HCT116 (cell line): ENCODE measurements around the gene ZEB2.

Experiments used
- CBX3 ChIP-seq: IDR thresholded peaks from 2 replicates; pipeline ENCODE4 v1.6.1; 2012; ENCODE audit warnings: low read depth
- CTCF ChIP-seq, 3 experiments: fragments of 200-600 bp in 1 of 3; sonication (generic) in 1 of 3; IDR thresholded peaks in 2 of 3; conservative IDR thresholded peaks in 1 of 3; 2 replicates each; pipeline ENCODE4 v1.5.1; 2012 to 2017; ENCODE audit warnings: low read depth in 2 of 3, low read length in 2 of 3, antibody characterized with exemption in 1 of 3, borderline replicate concordance in 1 of 3, control low read depth in 1 of 3, mild to moderate bottlenecking in 1 of 3, mixed read lengths in 1 of 3, mixed run types in 1 of 3, moderate library complexity in 1 of 3; ENCODE audit not compliant: insufficient read depth in 1 of 3
- EGR1 ChIP-seq: IDR thresholded peaks from 2 replicates; pipeline ENCODE4 v1.6.1; 2012; ENCODE audit warnings: low read depth
- EZH2 ChIP-seq: fragments of 200-600 bp; sonication (generic); IDR thresholded peaks from 2 replicates; pipeline ENCODE4 v1.6.1; 2017; ENCODE audit warnings: antibody characterized with exemption, mixed run types
- EZH2phosphoT487 ChIP-seq: fragments of 200-600 bp; IDR thresholded peaks from 2 replicates; pipeline ENCODE4 v1.6.1; 2018; ENCODE audit warnings: antibody characterized with exemption, borderline replicate concordance
- FOSL1 ChIP-seq: IDR thresholded peaks from 2 replicates; pipeline ENCODE4 v1.6.1; 2012; ENCODE audit warnings: low read depth
- JUND ChIP-seq: IDR thresholded peaks from 2 replicates; pipeline ENCODE4 v1.6.1; 2012
- POLR2A ChIP-seq: IDR thresholded peaks from 2 replicates; pipeline ENCODE4 v1.7.0; 2011; ENCODE audit warnings: borderline replicate concordance; ENCODE audit not compliant: insufficient read depth, insufficient read length; ENCODE audit errors: extremely low read depth
- POLR2AphosphoS5 ChIP-seq: IDR thresholded peaks from 2 replicates; pipeline ENCODE4 v1.6.1; 2011; ENCODE audit warnings: mild to moderate bottlenecking, low read depth, low read length, moderate library complexity
- REST ChIP-seq: IDR thresholded peaks from 2 replicates; pipeline ENCODE4 v1.6.1; 2012; ENCODE audit warnings: low read depth
- ZBTB33 ChIP-seq: IDR thresholded peaks from 2 replicates; pipeline ENCODE4 v1.6.1; 2011; ENCODE audit warnings: mild to moderate bottlenecking, low read length, moderate library complexity; ENCODE audit not compliant: insufficient replicate concordance; ENCODE audit errors: extremely low read depth
- ZFX ChIP-seq: fragments of 450-650 bp; IDR thresholded peaks from 2 replicates; pipeline ENCODE4 v1.6.1; 2017
- ZNF274 ChIP-seq: fragments of 200-500 bp; sonication (Bioruptor generic); IDR thresholded peaks from 2 replicates; pipeline ENCODE4 v1.6.1; 2014; ENCODE audit warnings: mild to moderate bottlenecking, low read depth, low read length, inconsistent platforms
- TF ChIP-seq, protein P1 (sequence below): IDR thresholded peaks from 2 replicates; pipeline ENCODE4 v1.6.1; 2012

DNA sequence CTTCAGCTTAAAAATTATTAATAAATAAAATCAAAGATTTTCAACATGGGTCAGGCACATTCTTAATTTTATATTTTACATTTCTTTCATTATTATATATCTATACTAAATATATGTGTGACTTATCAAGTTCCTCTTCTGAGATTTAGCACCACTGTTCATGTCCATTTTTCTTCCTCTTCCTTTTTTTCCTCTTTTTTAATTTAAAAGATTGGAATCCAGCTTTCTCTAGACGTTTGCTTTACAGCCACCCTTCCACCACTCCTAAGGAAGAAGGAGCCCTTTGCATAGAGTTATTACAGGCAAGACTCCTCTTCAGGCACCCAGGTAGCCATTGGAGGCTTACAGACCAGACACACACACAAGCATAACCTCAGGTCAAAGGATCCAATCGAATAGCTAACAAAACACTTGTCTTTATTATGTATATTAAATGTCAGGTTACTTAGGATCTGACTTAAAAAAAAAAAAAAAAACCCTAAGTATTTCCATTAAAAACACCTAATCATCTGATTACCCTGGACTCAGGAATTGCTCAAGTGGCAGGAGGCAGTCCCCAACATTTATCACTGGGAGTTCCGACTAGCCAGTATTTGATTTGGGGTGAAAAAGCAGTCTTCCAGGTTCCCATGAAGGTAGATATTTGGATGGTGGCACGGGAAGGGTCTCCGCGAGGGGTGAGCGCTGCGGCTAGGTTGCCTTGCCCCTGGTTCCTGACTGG, 2.4 kb upstream of the ZEB2 start:
- no peak for TF ChIP-seq CTCF (IDR thresholded peaks at IDR 0.05 in 2 of 3, conservative IDR thresholded peaks at IDR 0.05 in 1 of 3; ENCODE audit: borderline replicate concordance in 1 of 3, insufficient read depth in 1 of 3, low read depth in 2 of 3, low read length in 2 of 3)
- TF ChIP-seq, protein P1, sequence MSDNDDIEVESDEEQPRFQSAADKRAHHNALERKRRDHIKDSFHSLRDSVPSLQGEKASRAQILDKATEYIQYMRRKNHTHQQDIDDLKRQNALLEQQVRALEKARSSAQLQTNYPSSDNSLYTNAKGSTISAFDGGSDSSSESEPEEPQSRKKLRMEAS, result no peak
- no peak for TF ChIP-seq JUND
- no peak for TF ChIP-seq FOSL1
- no peak for TF ChIP-seq CBX3
- no peak for TF ChIP-seq ZFX
- no peak for TF ChIP-seq POLR2AphosphoS5
- TF ChIP-seq EGR1, result no peak
- no peak for TF ChIP-seq REST
- TF ChIP-seq EZH2phosphoT487, result no peak
- no peak for TF ChIP-seq ZNF274
- TF ChIP-seq EZH2, result no peak
- no peak for TF ChIP-seq ZBTB33
- no peak for TF ChIP-seq POLR2A
